Inflammatory macrophage (primary cell): ENCODE measurements around the gene CUEDC2.

Experiments used
- DNase-seq, 2 donors: peaks; one replicate each; pipeline ENCODE4 v3.0.0-alpha.2; 2020 to 2022
- total RNA-seq, 18 experiments: gene quantifications; one replicate each; lab custom pipeline; 2026; ENCODE audit warnings: mixed read lengths in 6 of 18, inconsistent platforms in 2 of 18; lab: John Stamatoyannopoulos, UW

CUEDC2 gene, protein sequence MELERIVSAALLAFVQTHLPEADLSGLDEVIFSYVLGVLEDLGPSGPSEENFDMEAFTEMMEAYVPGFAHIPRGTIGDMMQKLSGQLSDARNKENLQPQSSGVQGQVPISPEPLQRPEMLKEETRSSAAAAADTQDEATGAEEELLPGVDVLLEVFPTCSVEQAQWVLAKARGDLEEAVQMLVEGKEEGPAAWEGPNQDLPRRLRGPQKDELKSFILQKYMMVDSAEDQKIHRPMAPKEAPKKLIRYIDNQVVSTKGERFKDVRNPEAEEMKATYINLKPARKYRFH
- 7.1 to 22.1 (median 15.7) reads per million in 18 experiments for total RNA-seq

DNA sequence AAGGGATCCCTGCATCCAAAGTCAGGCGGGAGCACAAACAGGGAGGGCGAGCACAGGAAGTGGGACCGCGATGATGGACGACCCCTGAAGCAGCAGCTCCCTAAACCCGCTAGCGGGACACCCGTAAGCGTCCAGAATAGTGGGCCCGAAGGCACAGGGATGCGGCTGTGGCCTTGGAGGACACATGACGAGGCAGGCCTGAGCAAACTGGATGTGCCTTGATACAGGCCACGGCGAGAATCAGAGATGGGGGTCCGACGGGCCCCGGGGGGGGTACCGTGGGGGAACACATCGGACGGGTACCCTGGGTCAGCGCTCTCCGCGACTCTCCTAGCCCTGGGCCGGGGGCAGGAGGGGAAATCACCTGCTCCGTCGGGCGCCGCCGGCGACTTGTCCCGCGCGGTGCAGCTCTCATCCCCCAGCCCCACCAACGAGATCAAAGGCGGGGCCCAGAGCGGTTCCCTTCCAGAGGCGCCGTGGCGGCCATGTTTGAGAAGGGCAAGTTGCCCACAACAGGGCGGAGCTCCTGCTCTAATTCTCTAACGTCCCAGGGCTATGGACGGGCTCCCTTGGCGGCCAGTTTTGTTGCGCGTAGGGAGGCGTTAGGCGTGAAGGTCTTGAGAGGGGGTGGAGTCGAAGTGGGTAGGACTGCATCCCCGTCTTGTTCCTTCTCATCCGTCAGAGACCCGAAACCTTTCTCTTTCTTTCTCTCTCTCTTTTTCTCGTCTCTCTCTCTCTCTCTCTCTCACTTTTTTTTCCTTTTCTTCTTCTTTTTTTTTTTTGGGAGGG is at the start of gene CUEDC2:
CUEDC2 (minus strand) TSS at position 413 of the 789 bp plus-strand sequence. CDS start 7,386 bp downstream, outside the sequence.
- DNase-seq = peak; percentile 96 to 98

DNA sequence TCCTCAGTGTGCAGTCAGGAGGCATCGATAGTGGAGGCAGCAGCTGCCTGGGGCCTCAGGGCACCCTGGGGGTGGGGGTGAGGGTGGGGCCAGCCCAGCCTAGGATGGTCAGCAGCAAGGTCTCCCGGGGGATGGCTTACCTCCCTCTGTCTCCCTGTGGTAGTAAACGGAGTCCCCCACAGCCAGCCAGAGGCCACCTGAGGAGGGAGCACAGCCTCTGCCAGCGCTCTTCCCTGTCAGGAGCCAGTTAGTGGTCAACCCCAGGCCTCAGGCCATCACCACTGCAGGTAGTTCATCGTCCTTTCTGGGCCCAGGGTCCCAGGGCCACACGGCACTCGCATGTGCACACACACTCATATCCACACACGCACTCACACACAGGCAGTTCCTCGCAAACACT is 48.0 kb upstream of the CUEDC2 start:
- DNase-seq = no peak

DNA sequence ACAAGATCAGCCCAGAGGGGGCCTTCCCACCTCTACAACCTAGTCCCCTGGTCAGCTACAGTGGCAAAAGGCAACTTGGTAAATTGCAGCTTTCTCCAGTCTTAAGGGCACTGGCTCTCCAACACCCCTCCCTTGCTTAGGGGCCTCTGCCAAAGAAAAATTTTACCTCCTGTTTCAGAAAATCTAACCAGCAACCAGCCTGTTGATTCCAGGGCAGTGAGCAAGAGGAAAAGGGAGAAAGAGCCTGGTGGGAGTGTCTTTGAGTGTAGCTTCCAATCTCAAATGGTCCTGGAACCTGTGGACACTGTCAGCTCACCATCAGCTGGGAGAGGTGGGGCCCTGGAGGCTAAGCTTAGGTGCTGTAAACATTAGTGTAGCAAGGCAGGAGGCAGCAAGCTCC is 47.3 kb upstream of the CUEDC2 start:
- DNase-seq = no peak

DNA sequence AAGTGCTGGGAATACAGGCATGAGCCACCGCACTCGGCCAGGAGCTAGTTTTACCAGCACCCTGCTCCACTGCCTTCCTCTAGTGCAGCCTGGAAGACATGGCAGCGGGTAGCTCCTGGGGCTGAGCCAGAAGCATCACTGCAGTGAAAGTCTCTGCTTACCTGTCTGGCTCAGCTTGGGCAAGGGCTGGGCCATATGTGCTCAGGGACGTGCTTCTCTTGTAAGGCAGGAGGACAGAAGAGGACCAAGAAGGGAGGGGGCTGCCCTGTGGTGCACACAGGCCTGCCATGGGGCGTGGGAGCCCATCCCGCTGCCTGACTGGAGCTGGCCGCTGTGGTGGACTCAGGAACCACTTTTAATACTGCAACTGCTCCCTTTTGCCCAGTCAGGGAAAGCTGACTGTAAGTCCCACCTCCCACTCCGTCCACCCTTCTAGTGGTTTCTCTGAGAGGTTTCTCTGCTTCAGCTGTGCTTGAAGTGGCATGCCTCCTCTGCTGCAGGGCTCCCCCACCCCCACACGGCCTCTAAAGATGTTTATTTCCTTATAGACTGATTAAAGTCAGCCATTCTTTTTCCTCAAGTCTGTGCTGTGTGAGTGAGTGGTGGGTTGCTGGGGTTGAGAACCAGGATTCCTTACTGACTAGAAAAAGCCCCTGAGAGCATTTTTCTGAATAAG is 44.2 kb upstream of the CUEDC2 start:
- peak in 1 of 2 donors; percentile 11 for DNase-seq

DNA sequence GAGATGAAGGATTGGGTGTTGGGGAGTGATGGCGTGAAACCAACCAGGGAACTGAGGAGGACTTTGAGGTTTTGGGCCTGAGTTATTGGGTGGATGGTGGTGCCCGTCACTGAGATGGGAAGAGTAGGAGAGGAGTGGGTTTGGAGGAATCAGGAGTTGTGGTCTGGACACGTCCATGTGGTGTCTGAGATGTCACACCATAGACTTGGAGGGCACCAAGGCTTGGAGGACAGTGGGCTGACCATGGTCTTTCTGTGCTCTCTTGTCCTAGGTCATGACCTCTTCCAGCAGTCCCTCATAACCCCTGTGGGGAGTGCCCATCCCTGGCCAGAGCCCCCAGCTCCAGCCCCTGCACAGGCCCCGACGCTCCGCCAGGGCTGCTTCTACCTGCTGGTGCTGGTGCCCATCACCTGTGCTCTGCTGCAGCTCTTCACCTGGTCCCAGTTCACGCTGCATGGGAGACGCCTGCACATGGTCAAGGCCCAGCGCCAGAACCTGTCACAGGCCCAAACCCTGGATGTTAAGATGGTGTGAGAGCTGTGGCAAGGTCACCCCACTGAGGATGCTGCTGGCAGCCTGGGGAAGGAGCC is 43.2 kb upstream of the CUEDC2 start:
- DNase-seq = no peak

DNA sequence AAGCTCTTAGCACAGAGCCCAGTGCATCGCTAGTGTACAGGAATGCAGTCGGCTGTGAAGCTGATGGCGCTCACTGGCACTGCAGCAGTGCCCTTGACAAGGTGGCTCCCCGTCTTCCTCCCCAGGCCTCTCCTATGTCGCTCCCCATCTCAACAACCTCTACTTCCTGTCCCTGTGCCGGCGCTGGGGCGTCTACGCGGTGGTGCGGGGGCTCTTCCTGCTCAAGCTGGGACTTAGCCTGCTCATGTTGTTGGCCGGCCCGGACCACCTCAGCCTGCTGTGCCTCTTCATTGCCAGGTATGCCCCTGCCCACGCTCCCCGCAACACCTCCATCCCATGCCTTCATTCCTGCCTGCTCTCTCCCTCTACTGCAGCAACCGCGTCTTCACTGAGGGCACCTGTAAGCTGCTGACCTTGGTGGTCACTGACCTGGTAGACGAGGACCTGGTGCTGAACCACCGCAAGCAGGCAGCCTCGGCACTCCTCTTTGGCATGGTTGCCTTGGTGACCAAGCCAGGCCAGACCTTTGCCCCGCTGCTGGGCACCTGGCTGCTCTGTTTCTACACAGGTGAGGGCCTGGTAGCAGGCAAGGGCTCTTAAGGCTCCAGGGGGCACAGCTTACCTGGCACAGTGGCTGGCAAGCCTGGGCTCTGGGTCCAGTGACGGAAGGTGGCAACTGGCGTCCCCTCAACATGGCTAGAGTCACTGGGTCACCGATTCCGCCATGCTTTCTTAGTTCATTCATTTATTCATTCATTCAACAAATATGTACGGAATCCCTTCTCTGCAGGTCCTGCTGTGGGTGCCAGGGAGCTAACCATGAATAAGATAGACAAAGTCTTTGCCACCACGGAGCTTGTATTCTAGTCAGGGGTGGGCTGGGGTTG is 41.3 kb upstream of the CUEDC2 start:
- DNase-seq = no peak

DNA sequence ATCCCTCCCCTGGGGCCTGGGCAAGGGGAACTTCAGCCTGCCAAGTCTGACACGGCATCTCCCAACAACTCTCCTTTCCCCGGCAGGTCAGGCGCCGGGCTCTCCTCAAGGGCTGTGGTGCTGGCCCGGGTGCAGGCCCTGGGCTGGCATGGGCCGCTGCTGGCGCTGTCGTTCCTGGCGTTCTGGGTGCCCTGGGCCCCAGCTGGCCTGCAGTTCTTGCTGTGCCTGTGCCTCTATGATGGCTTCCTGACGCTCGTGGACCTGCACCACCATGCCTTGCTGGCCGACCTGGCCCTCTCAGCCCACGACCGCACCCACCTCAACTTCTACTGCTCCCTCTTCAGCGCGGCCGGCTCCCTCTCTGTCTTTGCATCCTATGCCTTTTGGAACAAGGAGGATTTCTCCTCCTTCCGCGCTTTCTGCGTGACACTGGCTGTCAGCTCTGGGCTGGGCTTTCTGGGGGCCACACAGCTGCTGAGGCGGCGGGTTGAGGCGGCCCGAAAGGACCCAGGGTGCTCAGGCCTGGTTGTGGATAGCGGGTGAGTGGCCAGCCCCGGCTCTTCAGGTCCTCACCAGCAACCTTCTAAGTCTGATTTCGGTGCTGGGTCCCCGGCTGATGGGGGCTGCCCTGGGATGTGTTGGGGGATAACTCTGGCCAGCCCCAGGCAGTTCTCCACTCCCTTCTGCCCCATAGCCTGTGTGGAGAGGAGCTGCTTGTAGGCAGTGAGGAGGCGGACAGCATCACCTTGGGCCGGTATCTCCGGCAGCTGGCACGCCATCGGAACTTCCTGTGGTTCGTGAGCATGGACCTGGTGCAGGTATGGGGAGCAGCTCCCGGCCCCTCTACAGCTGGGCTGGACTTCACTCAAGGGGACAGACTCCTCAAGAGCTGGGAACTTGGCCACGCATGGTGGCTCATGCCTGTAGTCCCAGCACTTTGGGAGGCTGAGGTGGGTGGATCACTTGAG is 38.5 kb upstream of the CUEDC2 start:
- DNase-seq = no peak

DNA sequence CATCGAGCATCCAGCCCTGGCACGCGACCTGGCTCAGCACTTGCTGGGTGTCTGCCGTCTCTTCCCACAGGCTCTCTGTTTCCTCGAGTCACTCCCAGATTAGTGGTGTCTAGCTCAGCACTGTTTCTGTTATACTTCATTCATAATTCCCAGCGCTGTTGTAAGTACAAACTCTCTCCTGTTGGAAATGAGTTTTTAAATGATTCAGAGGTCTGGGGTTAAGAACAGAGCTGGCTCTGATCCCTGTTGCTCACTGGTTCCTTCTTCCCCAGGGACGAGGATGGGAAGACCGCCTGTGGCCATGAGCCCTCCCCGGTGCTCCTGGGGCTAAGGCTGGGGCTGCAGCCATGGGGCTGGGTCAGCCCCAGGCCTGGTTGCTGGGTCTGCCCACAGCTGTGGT is 36.3 kb upstream of the CUEDC2 start:
- DNase-seq = no peak

DNA sequence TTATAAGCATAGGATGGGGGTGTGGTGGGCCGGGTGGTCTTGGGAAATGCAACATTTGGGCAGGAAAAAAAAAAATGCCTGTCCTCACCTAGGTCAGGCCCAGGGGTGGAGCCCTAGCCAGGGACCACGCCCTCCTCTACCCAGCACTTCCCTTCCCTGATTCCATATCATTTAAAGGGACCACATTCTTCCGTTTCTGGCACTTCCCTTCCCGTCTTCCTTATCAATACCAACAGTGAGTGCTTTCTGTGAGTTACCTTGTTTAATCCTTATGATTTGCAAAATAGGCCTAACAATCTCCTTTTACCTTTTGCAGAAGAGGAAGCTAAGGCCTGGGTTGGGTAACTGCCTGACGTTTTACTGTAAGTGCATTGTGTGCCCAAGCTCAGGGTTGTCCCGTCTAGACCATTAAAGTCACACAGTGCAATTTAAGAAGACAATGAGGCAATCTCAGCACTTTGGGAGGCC is 35.6 kb upstream of the CUEDC2 start:
- DNase-seq = peak; percentile 83 to 87

DNA sequence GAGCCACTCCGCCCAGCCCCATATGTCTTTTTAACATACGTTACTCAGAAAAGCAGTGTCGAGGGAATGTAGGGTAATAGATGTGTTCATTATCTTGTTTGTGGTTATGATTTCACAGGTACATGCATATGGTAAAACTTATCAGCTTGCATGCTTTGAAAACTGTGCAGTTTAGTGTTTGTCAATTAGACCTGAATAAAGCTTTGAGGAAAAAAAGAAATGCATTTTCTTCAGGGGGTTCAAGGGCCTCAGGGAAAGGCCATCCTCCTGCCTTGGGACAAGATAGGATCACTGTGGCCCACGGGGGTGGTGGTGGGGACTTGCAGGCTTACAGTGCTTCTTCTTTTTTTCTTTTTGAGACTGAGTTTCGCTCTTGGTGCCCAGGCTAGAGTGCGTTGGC is 34.9 kb upstream of the CUEDC2 start:
- no peak for DNase-seq

DNA sequence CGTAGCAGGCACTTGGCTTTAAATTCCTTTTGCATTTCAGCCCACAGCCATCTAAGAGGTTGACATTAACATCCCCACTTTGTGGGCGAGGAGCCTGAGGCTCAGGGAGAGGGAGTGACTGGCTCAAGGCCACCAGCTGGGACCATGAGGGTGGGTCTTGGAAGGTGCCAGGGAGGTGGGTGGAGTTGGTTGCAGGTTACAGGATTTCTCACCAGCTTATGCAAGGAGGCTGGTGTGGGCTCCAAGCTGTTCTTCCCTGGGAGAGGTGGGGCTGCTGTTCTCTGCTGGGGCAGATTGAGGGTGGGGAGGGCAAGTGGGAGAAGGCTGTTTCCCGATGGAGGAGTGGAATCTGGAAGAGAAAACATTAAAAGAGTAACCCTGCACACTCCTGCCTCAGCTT is 33.1 kb upstream of the CUEDC2 start:
- no peak for DNase-seq

DNA sequence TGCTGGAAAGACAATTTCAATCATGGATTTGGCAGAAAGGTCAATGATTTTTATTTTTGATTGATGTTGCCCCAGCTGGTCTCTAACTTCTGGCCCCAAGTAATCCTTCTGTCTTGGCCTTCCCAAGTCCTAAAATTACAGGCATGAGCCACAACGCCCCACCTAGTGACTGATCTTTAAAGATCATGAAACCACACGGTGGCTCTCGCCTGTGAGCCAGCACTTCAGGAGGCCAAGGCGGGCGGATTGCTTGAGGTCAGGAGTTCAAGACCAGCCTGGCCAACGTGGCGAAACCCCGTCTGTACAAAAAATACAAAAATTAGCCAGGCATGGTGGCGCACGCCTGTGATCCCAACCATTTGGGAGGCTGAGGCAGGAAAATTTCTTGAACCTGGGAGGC is 31.6 kb upstream of the CUEDC2 start:
- no peak for DNase-seq

DNA sequence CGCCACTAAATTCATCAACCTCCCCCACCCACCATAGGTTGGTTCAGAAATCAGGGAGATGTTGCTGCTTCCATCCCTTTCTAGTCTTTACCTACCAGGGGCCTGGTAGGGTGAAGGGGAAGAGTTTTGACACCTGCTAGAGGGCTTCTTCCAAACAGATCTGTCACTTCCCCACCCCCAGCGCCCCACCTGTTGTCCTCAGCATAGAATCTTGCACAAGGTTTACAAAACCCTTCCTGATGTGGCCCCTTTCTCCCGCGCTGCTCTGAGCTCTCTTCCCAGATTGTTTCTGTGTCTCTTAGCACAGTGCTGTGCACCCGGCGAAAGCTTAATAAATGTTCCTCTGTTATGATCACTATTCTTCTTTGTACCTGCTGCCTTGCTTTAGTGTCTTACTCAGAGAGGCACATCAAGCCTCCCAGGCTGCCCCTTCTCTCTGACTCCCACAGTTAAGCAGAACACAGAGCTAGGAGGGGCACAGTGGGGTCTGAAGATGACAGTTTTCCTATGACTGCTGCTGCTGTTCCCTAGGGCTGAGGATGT is 30.2 kb upstream of the CUEDC2 start:
- DNase-seq = no peak

DNA sequence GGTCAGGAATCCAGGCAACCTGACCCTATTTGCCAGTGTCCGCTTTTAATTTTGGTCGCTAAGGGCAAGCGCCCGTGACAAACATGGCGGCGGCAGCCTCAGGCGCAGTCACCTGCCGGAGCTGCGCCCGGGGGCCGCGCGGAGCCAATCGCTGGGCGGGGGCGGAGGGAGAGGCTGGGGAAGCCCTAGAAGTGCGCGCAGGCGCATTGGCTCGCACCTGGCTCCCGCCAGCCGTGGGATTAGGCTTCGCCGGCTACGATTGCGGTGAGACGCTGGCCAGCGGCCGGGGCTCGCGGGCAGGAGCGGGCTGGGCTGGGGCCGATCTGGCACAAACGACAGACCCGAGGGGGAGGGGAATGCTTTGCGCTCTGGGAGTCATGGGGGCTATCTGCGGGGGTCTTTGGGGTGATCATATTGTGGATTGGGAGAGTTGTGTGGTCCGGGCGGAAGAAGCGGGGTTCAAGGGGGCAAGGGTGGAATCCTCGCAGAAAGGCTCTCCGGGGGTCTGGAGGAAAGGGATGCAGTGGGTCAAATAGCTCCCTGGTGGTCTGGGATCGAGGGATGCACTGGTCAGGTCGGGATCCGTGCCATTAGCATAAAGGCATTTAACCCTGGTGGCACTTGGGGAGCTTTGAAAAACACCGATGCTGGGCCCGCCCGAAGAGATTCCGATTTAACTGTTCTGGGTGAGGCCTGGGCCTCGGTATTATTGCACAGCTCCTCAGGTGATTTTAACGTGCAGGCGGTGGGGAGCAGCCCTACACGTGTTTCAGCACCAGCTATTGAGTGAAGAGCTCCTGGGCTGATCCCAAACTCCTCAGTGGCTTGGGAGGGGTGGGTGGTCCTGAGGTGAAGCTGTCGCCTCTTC is 29.0 kb upstream of the CUEDC2 start:
- DNase-seq = peak; percentile 83 to 90

DNA sequence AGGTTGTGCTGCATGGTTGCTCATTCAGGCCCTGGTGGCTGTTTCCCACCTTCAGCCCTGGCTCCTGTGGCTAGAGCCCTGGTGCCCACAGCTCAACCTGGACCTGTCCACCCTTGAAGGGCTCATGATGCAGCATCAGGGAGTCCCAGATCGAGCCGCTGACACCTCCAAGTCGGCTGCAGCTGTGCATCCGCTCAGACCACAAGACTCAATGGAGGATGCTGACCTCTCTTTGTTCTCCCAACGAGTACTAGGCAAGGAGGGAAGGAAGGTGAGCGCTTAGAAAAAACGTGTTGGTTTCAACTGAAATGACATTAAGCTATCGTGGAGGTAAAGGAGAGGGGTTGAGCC is 28.4 kb upstream of the CUEDC2 start:
- DNase-seq = no peak

DNA sequence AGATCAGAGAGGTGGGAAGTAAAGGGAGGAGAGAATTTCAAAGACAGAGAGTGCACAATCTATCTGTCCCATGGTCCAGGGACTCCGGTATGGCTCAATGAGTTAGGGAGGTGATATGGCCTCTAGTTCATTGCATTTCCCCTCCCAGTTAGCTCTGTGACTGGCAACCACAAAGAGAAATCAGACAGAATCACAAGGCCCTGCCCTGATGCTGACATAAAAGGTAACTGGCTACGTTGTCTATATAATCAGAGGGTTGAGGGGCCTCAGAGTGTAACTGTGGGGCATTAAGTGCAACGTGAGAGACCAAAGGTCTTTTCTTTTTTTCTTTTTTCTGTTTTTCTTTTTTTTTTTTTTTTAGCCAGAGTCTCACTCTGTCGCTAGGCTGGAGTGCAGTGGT is 26.3 kb upstream of the CUEDC2 start:
- DNase-seq = no peak

DNA sequence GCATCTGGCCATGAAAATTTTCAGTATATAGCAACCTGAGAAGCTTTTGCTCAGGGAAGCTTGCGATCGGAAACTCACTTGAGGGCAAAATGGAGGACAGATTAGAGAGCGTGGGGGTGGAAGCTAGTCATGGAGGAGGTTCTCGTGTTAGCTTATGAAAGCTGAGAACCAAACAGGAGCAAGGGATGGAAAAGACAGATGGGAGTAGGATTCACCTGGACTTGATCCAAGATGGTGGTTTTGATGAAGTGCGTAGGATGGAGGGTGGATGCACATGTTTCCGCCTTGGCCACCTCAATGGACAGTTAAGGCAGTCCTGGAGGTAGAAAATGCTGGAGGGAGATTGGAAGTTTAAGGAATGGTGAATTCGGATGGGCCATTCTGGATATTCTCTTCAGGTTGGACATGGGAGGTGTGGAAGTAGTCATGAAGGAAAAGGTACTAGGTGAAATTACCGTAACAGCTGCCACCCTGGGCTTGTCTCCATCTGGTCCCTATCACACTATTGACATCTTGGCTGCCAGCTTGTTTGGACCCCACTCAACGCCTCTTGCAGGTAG is 25.3 kb upstream of the CUEDC2 start:
- no peak for DNase-seq

DNA sequence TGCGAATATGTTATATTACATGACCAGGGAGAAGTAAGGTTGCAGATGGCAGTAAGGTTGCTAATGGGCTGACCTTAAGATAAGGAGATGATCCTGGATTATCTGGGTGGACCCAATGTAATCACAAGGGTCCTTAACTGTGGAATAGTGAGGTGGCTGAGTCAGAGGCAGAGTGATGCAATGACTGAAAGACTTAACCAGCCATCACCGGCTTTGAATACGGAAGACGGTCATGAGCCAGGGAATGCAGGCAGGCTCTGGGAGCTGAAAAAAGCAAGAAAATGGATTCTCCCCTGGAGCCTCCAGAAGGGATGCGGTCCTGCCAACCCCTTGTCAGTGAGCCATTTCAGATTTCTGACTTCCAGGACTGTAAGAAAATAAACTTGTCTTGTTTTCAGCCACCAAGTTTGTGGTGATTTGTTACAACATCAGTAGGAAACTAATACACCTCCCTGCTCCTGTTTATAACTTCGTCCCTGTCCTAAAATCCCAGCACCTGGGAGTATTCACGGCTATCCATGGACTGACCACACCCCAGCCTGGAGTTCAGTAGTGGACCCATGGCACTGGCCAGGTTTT is 23.6 kb upstream of the CUEDC2 start:
- peak; percentile 80 to 89 for DNase-seq
